Subcutaneous adipose tissue (tissue), 4 donors: ENCODE data around the gene ESPN. TPM values are rescaled to one million over a fixed set of nuclear protein-coding genes. Genes with fewer than 3 reads are reported as not detected.

Experiments
- total RNA-seq, 4 donors: library from RNA; depleted of rRNA; stranded (reverse); fragments of >200 nt; gene quantifications; one replicate each; pipeline ENCODE4 v1.1.0, GENCODE V29; 2016
- TF ChIP-seq, protein P1 (sequence below): fragments of 450-650 bp; IDR thresholded peaks from one replicate; pipeline ENCODE4 v1.5.1; 2016; ENCODE audit warnings: low read depth, mild to moderate bottlenecking, control low read depth, antibody characterized with exemption, moderate library complexity

The ESPN gene
- total RNA-seq, 4 donors from 2014 or later = 0.22 to 1.4 TPM; not detected in 2

DNA sequence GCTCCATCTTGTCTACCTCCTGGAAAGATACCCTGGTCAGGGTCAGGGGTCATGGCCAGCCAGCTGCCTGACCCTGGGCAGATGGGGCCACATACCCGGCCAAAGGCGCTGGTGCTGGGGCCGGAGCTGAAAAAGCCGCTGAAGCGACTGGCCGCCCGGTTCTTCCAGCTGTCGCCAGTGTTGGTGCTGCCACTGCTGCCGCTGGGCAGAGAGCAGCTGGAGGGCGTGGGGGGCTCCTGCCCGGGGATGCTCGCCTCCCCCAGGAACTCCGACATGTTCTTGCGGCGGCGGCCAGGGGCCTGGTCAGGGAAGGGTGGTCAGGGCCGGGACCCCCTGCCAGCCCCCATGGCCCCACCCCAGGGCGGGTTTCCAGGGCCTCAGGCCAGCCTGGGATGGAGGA lies 48.6 kb downstream of the ESPN start:
- TF ChIP-seq, protein P1, sequence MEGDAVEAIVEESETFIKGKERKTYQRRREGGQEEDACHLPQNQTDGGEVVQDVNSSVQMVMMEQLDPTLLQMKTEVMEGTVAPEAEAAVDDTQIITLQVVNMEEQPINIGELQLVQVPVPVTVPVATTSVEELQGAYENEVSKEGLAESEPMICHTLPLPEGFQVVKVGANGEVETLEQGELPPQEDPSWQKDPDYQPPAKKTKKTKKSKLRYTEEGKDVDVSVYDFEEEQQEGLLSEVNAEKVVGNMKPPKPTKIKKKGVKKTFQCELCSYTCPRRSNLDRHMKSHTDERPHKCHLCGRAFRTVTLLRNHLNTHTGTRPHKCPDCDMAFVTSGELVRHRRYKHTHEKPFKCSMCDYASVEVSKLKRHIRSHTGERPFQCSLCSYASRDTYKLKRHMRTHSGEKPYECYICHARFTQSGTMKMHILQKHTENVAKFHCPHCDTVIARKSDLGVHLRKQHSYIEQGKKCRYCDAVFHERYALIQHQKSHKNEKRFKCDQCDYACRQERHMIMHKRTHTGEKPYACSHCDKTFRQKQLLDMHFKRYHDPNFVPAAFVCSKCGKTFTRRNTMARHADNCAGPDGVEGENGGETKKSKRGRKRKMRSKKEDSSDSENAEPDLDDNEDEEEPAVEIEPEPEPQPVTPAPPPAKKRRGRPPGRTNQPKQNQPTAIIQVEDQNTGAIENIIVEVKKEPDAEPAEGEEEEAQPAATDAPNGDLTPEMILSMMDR = no peak

DNA sequence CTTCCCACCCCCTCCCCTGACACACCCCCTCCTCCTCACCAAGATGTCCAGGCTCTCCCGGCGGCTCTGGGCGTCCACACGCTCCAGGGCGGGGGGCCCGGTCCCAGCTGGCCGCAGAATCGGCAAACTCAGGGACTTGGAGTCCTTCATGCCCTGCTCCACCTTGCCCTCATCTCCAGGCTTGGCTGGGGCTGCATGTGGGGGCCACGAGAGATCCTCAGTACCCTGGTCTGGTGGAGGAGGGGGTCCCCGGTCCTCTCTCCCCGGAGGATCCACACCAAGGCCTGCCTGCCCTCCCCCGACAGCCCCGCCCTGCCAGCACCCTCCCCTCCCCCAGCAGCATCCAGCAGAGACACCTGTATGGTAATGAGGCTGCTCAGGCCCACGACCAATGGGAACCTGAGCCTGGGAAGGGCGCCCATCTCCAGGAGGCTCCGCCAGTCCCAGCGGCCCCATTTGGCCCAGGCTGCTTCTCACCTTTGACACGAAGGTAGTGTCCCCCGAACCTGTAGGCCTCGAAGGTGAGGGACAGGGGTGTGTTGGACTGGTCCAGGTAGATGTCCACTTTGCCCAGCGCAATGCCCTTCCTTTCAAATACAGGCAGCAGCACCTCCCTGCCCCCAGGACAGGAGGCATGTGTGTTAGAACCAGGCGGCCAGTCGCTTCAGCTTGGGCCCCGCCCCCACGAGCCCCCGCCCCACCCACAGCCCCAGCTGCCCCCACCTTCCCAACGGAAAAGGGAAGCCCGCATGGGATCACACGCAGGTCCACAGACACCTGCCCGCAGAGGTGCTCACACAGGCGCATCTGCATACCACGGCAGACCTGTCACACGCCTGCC lies 49.6 kb downstream of the ESPN start:
- TF ChIP-seq, protein P1 = no peak

DNA sequence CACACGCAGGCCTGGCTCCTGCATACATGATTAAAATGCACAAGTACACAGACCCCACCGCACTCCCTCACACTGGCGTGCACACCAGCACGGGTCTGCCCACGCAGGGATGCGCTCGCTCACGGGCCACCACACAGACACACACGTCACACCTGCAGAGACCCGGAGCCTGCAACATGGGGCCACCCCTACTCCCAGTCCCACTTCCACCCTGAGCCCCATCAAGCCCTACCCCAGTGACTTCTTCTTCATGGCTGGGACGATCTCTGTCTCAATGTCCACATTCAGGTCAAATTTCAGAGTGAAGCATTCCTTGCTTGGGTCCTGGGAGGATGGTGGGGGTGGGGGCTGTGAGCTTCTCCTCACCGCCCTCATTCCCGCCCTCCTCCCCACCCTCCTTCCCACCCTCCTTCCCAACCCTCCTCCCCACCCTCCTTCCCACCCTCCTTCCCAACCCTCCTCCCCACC lies 50.3 kb downstream of the ESPN start:
- TF ChIP-seq, protein P1 = no peak

DNA sequence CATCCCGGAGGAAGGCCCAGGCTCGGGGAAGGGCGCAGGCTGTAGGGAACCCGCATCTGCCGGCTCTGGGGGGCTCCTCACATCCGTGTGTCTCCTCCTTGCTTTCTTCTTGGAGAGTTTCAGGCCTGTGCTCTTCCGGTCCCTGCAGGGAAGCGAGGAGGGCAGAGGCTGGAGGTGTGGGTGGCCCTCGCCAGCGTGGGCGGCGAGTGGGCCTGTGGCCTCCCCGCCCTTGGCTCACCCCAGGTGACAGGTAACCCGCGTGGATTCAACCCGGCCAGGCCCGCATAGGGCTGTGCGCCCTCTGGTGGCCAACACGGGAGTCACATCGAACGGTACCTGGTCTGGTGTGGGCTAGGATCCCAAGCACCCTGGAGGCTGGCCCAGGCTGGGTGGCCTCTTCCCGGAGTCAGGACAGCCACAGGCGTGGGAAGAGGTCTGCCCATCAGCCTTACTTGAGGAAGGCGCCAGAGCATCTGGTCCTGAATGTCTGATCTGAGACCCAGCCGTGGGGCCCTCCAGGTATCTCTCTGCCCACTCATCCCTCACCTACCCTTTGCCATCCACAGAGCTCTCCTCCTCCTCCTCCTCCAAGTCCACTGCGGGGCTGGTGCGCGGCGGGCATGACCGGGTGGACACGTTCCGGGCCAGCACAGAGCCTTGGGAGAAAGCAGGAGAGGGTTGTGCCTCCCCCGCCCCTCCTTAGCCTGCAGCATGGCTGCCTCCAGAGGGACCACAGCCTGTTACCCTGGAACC lies 51.0 kb downstream of the ESPN start:
- TF ChIP-seq, protein P1 = no peak

DNA sequence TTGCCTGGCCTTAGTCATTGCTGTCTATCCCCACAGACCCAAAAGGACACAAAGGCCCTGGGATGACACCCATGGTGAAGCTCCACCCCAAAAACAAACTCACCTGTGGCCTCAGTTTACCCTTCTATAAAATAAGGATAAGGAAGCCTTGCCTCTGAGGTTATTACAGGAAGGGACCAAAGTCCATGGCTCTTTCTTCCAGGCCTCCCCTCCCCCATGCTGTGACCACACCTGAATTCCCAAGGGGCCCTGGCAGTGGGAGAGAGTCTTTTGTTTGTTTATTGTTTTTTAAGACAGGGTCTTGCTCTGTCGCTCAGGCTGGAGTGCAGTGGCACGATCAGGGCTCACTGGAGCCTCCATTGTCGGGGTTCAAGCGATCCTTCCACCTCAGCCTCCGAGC lies 51.9 kb downstream of the ESPN start:
- TF ChIP-seq, protein P1 = no peak

DNA sequence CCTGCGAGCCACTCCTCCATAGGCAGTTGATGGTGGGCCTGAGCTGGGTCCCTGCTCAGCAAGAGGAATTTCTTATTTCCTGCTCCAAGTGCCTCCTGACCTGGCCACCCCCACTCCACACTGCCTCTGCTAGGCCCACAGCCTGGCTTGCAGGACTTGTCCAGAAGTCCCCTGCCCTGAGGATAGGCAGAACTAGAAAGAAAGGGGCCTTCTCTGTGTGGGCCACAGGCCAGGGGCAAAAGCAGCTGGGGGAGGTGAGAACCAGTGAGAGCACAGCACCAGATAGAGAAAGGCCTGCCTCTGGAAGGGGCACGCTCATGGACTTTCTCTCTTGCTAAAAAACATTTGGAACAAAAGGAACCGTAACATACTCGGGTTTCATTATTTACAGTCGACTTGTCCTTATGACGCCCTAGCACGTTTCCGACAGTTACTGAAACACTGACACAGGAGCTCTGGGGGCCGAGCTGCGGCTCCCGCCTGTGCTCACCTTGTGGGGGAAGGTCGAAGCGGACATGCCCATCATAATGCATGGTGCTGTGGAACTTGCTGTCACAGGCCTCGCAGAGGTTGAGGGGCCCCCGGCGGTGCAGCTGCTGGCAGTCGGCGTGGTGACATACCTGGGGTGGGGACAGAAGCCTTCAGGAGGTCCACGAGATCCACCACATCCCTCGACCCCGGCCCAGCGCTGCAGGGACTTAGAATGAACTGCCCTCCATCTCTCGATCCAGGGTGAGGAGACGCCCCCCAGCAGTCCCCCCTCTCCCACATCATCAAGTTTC lies 52.7 kb downstream of the ESPN start:
- TF ChIP-seq, protein P1 = no peak

DNA sequence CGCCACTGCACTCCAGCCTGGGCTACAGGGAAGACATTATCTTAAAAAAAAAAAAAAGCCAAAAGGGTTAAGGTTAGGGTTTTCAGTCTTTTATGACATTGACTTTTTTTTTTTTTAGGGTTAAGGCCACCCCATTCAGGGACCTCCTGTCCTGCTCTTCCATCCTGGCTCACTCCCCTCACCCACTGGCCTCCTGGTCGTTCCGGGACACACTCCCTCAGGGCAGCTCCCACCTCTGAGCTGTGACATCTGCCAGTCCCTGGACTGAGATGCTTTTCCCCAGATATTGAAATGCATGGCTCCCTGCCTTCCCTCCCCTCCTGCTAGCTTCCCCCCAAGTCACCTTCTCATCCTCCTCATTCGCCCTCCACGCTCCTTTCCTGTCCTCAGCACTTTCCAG lies 57.2 kb downstream of the ESPN start:
- TF ChIP-seq, protein P1 = no peak
